ENCODE data around the gene ARHGAP21.
"Not testable (repeated sequence)": the region's sequence is repeated elsewhere in the genome, so short reads cannot be mapped to it uniquely, and the experiment has no call there.

The ARHGAP21 gene

GRCh38 chr10:24723788-24724380 is at the start of gene ARHGAP21:
TSS of gene ARHGAP21 (minus strand) at chr10:24723887. CDS start at chr10:24721899, 1,988 bp downstream.
- no peak for DNase-seq

- DNase-seq: no peak
Measured at GRCh38 chr10:24771943-24772694, 48.4 kb upstream of the ARHGAP21 start.

GRCh38 chr10:24764991-24765390 is 41.3 kb upstream of the ARHGAP21 start:
- DNase-seq: not testable (repeated sequence)

- DNase-seq: no peak
Measured at GRCh38 chr10:24762966-24763623, 39.4 kb upstream of the ARHGAP21 start.

GRCh38 chr10:24762161-24762924 is 38.7 kb upstream of the ARHGAP21 start:
- no peak for DNase-seq

- DNase-seq: no peak
Measured at GRCh38 chr10:24759672-24760071, 36.0 kb upstream of the ARHGAP21 start.

GRCh38 chr10:24758254-24758653 is 34.6 kb upstream of the ARHGAP21 start:
- DNase-seq: not testable (repeated sequence)

- DNase-seq: no peak
Measured at GRCh38 chr10:24756283-24756682, 32.6 kb upstream of the ARHGAP21 start.

- no peak for DNase-seq
Measured at GRCh38 chr10:24751716-24752115, 28.0 kb upstream of the ARHGAP21 start.

- DNase-seq: no peak
Measured at GRCh38 chr10:24750695-24751094, 27.0 kb upstream of the ARHGAP21 start.

GRCh38 chr10:24748214-24748613 is 24.5 kb upstream of the ARHGAP21 start:
- DNase-seq: no peak

- DNase-seq: no peak
Measured at GRCh38 chr10:24744946-24745345, 21.3 kb upstream of the ARHGAP21 start.

GRCh38 chr10:24740714-24741113 is 17.0 kb upstream of the ARHGAP21 start:
- no peak for DNase-seq

GRCh38 chr10:24737001-24737400 is 13.3 kb upstream of the ARHGAP21 start:
- no peak for DNase-seq

GRCh38 chr10:24731942-24732341 is 8.3 kb upstream of the ARHGAP21 start:
- DNase-seq: no peak

- no peak for DNase-seq
Measured at GRCh38 chr10:24730811-24731210, 7.1 kb upstream of the ARHGAP21 start.

- no peak for DNase-seq
Measured at GRCh38 chr10:24727786-24728185, 4.1 kb upstream of the ARHGAP21 start.

GRCh38 chr10:24726626-24727025 is 2.9 kb upstream of the ARHGAP21 start:
- no peak for DNase-seq

GRCh38 chr10:24726029-24726428 is 2.3 kb upstream of the ARHGAP21 start:
- not testable (repeated sequence) for DNase-seq

GRCh38 chr10:24724381-24725228 is 918 bp upstream of the ARHGAP21 start:
- DNase-seq: peak; percentile 82

- DNase-seq: no peak
Measured at GRCh38 chr10:24723386-24723787, 300 bp downstream of the ARHGAP21 start.

- no peak for DNase-seq
Measured at GRCh38 chr10:24722676-24723385, 856 bp downstream of the ARHGAP21 start.

All from DMS153 (cell line).